ENCODE results near the gene ISCA1.

ISCA1 gene

DNA sequence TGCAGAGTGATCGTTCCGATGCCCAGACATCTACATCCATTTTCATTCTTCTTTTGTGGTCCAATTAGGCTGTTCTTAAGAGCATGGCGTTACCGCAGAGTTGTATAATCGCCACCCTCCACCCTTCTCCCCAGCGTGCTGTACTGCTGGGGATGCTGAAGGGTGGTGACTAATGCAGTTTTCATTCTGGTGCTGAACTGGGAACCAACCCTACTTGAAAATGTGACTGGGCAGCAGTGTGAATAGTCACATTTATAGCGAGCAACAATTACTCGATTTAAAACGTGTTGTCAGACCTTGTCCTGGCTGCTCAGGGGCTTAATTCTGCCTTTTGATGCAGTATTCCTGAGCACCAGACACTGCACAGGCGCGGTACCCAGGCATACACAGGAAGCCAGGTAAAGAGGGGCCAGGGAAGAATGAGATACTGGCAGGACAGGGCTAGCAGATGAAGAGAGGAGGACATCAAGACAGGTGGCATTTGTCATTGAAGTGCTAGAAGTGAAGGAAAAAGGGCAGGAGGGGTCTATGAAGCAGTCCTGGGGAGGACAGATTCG lies 719 bp upstream of the ISCA1 start:
- no peak for DNase-seq

DNA sequence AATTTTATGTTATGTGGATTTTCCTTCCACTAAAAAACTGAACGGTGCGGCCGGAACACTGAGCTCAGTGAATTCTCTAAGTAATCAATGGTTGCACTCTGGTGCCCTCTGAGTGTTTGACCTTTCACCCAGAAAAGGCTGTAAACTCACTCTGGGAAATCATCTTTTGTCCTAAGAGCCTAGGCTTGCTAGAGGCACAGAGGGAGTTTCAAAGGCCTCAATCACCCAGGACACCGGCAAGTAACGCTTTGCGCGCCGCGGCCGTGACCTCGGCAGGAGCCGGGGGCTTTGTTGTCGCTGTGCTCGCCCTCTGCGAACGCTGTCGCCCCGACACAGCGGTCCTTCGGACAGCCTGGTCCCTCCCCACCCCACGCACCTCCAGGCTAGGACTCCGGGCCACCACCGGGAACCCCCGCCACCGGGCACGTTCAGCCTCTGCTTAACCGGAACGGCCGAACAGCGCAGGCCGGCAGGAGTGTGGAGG lies 703 bp downstream of the ISCA1 start:
- no peak for DNase-seq

DNA sequence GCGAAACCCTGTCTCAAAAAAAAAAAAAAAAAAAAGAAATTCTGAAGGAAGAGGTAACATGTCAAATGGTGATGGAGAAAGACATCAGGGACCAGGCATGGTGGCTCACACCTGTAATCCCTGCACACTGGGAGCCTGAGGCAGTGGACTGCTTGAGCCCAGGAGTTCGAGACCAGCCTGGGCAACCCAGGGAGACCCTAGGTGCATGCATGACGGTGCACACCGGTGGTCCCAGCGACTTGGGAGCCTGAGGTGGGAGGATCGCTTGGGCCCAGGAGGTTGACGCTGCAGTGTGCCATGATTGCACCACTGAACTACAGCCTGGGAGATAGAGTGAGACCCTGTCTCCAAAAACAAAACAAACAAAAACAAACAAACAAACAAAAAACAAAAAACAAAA lies 1.8 kb downstream of the ISCA1 start:
- DNase-seq, result no peak

DNA sequence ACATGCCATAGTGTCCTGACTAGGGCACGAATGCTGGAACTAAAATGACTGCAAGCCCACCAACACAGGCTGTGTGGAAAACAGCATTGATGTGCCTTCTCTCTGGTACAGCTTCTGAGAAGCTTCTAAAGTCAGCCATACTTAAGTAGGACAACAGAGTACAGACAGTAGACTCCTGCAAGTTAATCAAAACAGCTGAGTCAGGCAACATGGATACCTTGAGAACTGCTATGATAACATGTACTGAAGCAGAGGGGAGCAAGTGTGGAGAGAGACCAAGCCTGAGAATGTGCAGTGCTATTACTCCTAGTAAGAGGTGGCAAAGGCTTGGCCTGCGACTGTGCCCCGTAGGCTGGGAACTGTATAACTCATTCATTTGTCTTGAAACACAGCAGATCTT lies 2.5 kb downstream of the ISCA1 start:
- no peak for DNase-seq

DNA sequence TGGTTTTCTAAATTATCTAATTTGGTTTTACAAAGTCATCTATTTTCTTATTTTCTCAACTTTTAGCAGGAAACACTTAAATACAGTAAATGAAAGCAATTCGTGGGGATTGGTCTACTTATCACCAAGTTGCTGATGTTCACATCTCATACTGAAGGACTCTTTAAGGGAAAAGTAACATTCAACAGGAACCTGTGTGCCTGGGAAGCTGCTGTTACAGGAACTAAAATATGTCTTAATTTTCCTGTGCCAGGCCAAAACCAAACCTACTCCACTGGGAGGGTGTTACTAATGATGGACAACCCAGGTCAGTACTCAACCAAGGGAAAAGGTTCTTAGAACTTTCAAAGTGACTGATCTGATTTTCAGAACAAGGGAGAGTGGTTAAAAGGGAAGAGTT lies 5.3 kb downstream of the ISCA1 start:
- no peak for DNase-seq

DNA sequence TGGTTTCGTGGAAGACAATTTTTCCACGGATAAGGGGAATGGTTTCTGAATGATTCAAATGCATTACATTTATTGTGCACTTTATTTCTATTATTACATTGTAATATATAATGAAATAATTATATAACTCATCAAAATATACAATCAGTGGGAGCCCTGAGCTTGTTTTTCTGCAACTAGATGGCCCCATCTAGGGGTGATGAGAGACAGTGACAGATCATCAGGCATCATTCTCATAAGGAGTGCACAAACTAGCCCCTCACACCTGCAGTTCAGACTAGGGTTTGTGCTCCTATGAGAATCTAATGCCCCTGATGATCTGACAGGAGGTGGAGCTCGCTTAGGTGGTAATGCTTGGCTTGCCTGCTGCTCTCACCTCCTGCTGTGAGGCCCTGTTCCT lies 6.4 kb downstream of the ISCA1 start:
- no peak for DNase-seq

DNA sequence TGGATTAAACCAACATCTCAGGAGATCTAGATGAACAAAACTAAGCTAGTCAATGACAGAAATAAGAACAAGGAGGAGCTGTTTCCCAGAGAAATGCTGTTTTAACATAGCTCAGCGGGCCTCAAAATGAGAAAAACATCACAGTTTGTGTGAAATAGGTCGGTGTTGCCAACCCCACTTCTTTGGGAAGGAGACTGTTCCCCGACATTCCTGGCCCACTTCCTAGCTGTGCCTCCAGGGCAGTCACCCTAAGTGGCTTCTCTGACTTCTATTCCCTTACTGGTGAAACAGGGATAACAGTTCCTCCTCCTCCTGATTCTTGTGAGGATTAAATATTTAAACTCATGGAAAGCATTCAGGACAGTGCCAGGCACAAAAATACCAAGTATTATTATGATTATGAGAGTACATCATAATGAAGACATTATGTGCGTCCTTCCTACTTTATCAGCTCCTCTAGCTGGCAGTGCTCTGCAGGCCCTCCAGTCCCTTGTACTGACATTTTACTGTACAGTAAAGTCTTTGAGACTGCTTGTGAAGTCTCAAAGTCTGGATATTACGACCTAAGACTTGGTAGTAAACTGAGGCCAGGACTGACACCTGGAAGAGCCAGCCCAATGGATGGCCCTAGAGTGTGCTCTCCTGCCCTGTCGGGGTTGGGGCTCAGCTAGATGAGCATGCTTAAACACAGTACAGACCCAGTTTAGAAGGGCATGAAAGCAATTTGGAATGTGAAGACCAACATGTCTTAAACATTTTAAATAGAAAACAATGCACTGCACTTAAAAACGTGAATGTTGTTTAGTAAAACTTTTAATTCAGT lies 7.3 kb downstream of the ISCA1 start:
- no peak for DNase-seq

DNA sequence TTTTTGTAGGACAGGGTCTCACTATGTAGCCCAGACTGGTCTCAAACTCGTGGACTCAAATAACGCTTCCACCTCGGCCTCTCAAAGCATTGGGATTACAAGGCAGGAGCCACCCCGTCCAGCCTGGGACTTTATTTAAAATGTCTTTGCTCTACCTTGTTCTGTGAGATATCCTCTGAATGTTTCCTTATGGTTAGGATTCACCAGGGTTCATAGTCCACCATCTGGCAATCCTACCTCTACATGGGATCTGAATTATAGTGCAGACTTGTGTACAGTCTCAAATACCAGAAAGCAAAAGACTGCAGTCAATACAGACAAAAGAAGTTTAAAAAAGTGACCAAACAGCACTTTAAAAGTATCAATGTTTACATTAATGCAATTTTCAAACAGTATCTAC lies 10.1 kb downstream of the ISCA1 start:
- no peak for DNase-seq

DNA sequence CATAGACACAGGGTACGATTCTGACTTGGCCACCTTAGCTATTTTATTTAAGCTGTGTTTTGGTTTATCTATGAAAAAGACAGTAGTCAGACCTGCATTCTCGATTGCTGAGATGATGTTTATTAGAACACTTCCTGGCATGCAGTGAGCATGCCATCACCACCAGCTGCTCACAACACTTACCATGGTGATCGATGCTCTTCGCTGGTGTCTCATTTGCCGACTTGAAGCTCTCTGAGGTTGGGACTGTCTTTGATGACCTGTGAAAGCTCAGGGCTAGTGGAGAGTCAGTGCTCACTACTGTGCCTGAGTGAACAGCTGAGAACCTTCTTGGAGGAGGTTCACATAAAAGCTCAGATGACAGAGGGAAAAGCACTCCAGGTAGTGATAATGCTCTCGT lies 18.5 kb downstream of the ISCA1 start:
- no peak for DNase-seq

DNA sequence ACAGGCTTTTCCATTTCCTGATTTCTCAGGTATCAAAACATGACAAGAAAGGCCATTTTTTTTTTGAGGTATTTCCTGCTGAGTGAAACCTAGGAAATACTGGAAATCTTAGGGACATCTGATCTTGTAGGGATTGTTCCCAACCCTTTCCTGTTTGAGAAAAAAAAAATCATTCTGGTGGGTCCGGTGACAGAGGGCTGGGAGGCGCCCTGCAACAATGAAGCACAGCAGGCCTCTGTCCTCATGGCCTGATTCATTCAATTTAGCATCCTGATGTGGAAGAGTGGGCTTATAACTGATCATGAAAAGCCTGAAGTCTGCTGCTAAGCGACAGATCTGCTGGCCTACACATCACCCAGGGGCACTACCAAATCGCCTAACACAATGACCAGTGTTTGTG lies 19.8 kb downstream of the ISCA1 start:
- DNase-seq, result no peak

DNA sequence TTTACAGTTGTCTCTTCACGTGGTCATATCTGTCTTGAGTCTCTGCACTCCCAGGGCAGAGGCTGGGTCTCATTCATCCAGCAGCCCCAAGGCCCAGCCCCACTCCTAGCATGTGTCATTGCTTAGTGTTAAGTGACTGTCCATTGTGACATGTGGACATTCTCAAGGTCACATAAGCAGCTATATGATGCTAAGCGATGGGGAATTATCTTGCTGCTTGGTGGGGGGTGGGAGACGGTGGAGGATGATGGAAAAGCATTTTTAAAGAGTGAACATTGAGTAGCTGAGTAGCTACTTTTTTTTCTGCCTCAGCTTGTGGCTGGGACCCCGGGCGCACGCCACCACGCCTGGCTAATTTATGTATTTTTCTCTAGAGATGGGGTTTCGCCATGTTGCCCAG lies 22.8 kb downstream of the ISCA1 start, which contains the start of gene C9orf153:
Gene C9orf153 (minus strand): TSS at position 101 of the 400 bp plus-strand sequence. CDS start 30,054 bp downstream, outside the sequence.
- no peak for DNase-seq

DNA sequence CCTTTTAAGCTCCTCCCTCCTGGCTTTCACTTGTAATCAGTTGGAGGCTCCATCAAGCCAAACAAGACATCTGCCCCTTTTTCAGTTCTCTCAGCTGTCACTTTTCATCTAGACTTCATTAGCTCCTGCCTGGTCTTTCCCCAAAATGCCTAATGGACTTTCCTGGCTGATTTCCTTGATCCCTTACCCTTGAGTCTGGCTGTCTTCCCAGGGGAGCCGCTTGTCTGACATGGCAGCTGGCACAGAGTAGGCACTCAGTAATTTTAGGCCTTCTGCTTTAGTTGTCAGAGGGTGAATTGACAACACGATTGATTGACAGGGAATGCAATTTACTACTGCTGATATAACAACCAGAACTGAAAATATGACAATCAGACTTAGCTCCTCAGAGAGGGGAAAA lies 24.9 kb downstream of the ISCA1 start:
- DNase-seq, result no peak

DNA sequence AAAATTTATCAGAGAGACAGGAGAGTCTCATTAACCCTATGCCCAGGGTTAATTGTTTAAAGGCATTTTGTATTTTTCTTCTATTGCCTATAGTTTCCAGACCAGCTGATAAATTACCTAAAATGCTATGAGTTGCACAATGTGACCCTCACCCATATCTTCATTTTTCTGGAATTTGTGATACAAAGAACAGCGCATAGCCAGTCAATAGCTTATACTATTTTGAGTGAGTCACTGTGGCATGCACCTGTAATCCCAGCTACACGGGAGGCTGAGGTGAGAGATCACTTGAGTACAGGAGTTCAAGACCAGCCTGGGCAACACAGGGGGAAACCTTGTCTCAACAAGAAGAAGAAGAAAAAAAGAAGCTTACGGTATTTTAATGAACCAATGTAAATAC lies 25.7 kb downstream of the ISCA1 start:
- DNase-seq, result no peak

DNA sequence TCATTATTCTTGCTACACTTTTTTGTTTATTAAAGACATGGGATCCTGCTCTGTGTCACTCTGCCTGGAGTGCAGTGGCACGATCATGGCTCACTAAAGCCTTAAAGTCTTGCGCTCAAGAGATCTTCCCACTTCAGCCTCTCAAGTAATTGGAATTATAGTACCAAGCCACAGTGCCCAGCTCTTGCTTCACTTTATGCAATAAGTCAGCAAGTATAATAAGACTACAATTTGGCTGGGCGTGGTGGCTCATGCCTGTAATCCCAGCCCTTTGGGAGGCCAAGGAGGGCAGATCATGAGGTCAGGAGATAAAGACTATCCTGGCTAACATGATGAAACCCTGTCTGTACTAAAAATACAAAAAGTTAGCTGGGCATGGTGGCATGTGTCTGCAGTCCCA lies 28.8 kb downstream of the ISCA1 start:
- DNase-seq, result no peak

DNA sequence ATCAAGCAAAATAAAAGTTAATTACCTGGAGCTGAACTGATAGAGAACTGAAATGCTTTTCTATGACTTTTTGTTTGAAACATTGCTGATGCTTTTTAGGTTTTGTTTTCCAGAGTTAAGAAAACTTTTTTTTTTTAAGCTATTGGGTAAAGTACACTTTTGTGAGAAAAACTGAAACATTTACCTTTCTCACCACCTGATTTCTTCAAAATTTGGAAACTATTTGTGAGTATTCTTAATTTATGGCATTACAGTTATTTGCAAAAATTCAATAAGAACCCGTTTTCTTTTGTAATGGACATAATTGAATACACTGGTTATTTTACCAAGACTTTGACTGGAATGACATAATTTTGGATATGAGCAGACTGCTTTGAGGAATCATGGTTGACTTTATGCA lies 29.5 kb downstream of the ISCA1 start:
- DNase-seq, result no peak

DNA sequence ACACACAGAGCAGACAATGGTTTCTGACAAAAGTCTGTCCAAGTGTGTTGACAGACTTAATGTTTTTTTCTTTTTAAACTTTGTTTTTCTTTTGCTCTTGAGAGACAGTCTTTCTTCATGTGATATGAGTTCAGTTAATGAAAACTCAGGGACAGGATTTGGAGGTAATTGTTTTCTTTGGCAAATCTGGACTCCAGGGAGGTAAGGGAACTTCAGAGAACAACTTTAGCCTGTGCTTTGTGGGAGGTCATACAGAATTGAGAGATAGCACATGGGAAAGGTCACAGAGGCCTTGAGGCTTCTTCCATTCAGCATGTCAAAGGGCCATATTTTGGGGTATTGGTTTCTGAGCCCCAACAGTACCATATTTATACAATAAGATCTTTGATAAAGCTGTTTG lies 32.2 kb downstream of the ISCA1 start:
- DNase-seq, result no peak

DNA sequence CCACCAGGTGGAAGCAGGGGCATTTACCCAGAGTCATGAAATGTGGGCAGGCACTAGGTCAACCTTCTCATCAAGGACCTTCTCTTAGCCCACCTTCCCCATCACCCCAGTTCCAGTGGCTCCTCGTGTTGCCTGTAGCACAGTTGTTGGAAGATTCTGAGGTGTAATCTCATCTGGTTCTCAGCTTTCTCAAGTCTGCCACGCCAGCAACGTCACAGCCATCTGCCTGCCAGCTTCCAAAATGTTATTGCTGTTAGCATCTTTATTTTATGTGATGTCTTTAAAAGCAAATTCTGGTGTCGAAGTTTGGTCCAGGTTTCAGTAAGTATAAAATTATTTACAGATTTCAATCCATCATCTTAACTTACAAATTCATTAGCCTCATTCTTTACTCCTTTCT lies 33.6 kb downstream of the ISCA1 start:
- no peak for DNase-seq

DNA sequence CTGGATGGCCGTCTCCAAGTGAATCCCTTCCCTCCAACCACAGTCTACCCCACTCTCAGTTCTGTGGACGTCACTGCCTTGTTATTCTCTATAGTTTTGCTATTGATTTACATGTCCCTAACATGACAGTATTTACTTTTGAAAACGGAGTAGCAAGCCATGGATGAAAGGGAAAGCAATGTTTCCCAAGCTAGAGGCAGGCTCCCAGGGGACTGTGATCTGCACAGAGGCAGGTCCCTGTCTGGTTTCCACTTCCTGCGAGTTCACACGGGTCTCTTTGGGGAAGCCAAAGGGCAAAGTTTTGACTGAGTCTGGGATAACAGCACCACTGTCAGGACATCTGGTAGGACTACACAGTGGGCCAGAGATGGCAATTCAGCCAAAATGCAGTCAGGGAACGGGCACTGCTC lies 35.6 kb downstream of the ISCA1 start:
- no peak for DNase-seq

DNA sequence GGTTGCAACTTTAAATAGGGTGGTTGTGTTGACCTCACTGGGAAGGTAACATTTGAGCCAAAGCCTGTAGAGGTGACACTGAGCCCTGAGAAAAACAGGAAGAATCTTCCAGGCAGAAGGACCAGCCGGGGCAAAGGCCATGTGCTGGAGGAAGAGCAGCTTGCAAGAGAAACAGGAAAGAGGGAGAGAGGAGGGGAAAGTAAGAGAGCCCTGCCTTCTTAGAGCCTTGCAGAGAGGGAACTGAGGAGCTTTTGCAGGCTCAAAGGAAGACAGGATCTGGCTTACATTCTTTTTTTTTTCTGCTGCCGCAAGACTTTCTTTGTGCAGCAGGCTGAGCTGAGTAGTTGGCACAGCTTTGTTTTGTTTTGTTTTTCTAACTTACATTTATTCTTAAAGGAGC lies 40.3 kb downstream of the ISCA1 start:
- DNase-seq, result no peak

DNA sequence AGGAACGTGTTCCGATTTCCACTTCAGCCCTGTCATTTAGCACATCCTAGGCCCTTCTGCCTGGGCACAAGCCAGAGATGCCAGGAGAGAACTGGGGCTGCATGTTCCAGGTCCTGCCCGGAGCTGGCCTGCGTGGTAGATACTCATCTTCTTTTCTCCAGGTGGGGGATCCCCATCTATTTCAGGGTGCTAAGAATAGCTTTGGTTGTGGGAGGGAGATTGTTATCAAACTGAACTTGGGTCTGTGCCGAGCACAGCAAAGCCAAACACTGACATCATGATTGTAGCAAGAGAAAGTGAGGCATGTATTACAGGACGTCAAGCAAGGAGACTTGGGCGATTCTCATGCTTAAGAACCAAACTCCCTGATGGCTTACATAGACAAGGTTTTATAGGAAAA lies 41.1 kb downstream of the ISCA1 start:
- no peak for DNase-seq

DNA sequence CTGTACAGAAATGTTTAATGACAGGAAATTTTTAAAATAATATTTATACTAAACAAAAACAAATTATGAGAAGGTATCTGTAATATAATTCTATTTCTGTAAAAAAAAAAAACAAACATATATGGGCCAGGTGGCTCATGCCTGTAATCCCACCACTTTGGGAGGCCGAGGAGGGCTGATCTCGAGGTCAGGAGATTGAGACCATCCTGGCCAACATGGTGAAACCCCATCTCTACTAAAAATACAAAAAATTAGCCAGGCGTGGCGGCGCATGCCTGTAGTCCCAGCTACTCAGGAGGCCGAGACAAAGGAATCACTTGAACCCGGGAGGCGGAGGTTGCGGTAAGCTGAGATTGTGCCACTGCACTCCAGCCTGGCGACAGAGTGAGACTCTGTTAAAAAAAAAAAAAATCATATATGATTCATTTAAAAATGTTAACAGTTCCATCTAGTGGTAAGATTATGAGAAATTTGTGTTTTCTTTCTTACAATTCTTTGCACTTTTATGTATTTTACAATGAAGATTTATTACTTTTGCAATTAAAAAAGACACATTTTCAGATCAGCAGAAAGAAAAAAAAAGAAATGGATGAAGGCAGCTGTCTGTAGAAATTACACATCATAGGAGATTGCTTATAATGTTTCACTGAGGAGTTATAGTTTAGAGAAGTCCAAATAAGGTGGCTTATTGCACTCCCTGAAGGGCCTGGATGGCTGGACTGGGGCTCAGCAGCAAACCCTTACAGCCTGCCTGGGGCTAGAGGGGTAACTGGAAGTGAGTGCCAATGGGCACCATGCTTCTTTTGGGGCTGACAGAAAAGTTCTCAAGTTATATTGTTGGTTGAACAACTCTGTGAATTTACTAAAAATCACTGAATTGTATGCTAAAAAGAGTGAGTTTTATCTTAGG lies 43.2 kb downstream of the ISCA1 start:
- no peak for DNase-seq

DNA sequence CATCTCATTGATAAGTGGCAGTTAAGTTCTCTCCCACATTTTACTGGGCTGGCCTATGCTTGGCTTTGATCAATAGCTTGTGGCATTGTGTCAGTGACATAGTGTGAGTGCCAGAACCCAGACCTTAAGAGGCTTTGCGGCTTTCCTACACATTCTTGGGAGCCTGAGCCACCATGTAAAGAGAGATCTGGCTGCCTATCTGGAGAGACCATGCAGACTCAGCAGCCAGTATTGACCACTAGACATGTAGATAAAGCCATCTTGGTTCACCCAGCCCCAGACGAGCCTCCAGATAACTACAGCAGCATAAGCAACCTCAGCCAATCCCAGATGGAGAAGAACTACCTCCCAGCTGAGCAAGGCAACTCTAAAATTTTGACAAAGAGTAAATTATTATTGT lies 51.5 kb downstream of the ISCA1 start:
- no peak for DNase-seq

DNA sequence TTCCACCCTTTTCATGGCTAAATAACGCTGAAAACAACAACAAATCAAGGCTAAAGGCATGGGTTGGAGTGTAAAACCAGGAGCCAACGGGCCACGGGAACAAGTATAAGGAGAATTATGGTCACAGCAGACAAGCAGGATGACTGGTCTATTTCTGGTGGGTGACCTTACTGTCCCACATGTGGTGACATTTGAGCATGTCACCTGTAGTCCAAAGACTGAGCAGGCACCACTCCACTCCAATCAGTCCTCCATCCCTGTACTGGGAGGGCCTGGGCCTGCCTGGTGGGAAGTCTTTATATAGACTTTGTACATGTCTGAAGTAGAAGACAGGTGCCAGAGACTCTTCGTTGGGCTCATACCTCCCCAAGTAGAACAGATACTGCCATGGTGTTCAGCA lies 59.7 kb downstream of the ISCA1 start:
- no peak for DNase-seq

DNA sequence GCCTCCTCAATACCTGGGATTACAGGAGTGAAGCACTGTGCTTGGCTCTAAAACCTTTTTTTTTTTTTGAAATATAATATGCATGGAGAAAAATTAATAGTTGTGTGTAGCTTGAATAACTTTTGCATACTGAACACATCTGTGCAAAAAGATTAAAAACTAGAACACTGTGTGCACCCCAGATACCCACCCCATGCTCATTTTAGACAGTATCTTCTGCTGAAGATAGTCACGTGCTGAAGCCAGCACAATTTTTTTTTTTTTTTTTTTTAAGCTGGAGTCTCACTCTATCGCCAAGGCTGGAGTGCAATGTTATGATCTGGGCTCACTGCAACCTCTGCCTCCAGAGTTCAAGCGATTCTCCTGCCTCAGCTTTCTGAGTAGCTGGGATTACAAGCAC lies 62.7 kb downstream of the ISCA1 start:
- DNase-seq, result no peak

Measured in stimulated activated CD4-positive, alpha-beta T cell treated with anti-CD3 and anti-CD28 coated beads, Interleukin-4, amount 100 ng/mL, for 24 hours (primary cell).